Glutamatergic neuron (in vitro differentiated cells): ENCODE measurements around the gene NEK6. TPM values are rescaled to one million over a fixed set of nuclear protein-coding genes. Genes with fewer than 3 reads are reported as not detected.
"Not testable (repeated sequence)": the region's sequence is repeated elsewhere in the genome, so short reads cannot be mapped to it uniquely, and the experiment has no call there.

Experiments
- DNase-seq: peaks from one replicate; pipeline ENCODE4 v3.0.0; 2022
- H3K27ac Mint-ChIP-seq: one replicate; pipeline ENCODE4 v1.8.0; 2020; ENCODE audit warnings: mild to moderate bottlenecking, mixed read lengths, inconsistent platforms; ENCODE audit not compliant: unreplicated experiment
- H3K27me3 Mint-ChIP-seq: one replicate; pipeline ENCODE4 v1.8.0; 2020; ENCODE audit warnings: mild to moderate bottlenecking, moderate library complexity, mixed read lengths, inconsistent platforms; ENCODE audit not compliant: unreplicated experiment
- H3K36me3 Mint-ChIP-seq: one replicate; pipeline ENCODE4 v1.8.0; 2020; ENCODE audit warnings: mild to moderate bottlenecking, mixed read lengths, inconsistent platforms; ENCODE audit not compliant: unreplicated experiment
- H3K4me1 Mint-ChIP-seq: one replicate; pipeline ENCODE4 v1.8.0; 2020; ENCODE audit warnings: mild to moderate bottlenecking, low read depth, mixed read lengths, inconsistent platforms; ENCODE audit not compliant: unreplicated experiment
- H3K4me3 Mint-ChIP-seq: one replicate; pipeline ENCODE4 v1.8.0; 2020; ENCODE audit warnings: mild to moderate bottlenecking, mixed read lengths, inconsistent platforms; ENCODE audit not compliant: unreplicated experiment
- H3K9me3 Mint-ChIP-seq: one replicate; pipeline ENCODE4 v1.8.0; 2020; ENCODE audit warnings: mild to moderate bottlenecking, moderate library complexity, mixed read lengths, inconsistent platforms; ENCODE audit not compliant: unreplicated experiment
- CTCF ChIP-seq: fragments of 200-600 bp; sonication (generic); IDR thresholded peaks from one replicate; pipeline ENCODE4 v1.5.0; 2021; ENCODE audit not compliant: partially characterized antibody, unreplicated experiment
- total RNA-seq: library from RNA; stranded (reverse); fragmentation: NEBNext Ultra II Directional; extraction: Animal tissue kit (Norgen Biotek cat#: 25700); gene quantifications from one replicate; pipeline ENCODE4 v1.2.1, GENCODE V29; 2021; ENCODE audit not compliant: unreplicated experiment

Gene NEK6
- total RNA-seq, 1 donor from 2014 or later = 5.4 TPM

GRCh38 chr9:124251605-124252378 is 6.0 kb upstream of the NEK6 start:
- DNase-seq = no peak
- TF ChIP-seq CTCF = no peak
- H3K27me3 Mint-ChIP-seq = peaks cover 1% of the 10 kb centered on the region
- H3K4me3 Mint-ChIP-seq = no peak overlapping the region
- no peaks in the 10 kb centered on the region for H3K36me3 Mint-ChIP-seq
- peaks cover 10% of the 10 kb centered on the region for H3K4me1 Mint-ChIP-seq
- H3K9me3 Mint-ChIP-seq = peaks cover 6% of the 10 kb centered on the region
- no peak overlapping the region for H3K27ac Mint-ChIP-seq

GRCh38 chr9:124252878-124253277 is 4.9 kb upstream of the NEK6 start:
- peaks cover 12% of the 10 kb centered on the region for H3K4me1 Mint-ChIP-seq
- not testable (repeated sequence) for H3K27me3 Mint-ChIP-seq, H3K4me3 Mint-ChIP-seq, H3K27ac Mint-ChIP-seq, H3K36me3 Mint-ChIP-seq, DNase-seq, H3K9me3 Mint-ChIP-seq

- Mint-ChIP-seq H3K27ac (no peak overlapping the region), H3K4me1 (peaks cover 12% of the 10 kb centered on the region), H3K36me3 (no peaks in the 10 kb centered on the region), H3K9me3 (peaks cover 13% of the 10 kb centered on the region), H3K27me3 (peaks cover 8% of the 10 kb centered on the region), H3K4me3 (no peak overlapping the region)
- no peak for DNase-seq
- TF ChIP-seq CTCF = no peak
Observed at GRCh38 chr9:124254261-124254682, 3.5 kb upstream of the NEK6 start.

- H3K36me3 Mint-ChIP-seq = no peaks in the 10 kb centered on the region
- no peak overlapping the region for H3K27ac Mint-ChIP-seq
- TF ChIP-seq CTCF = no peak
- no peak for DNase-seq
- peaks cover 12% of the 10 kb centered on the region for H3K4me1 Mint-ChIP-seq
- H3K4me3 Mint-ChIP-seq = no peak overlapping the region
- H3K9me3 Mint-ChIP-seq = peaks cover 12% of the 10 kb centered on the region
- H3K27me3 Mint-ChIP-seq = peaks cover 8% of the 10 kb centered on the region
Observed at GRCh38 chr9:124255222-124255621, 2.5 kb upstream of the NEK6 start.

GRCh38 chr9:124256517-124257069 is 1.2 kb upstream of the NEK6 start:
- Mint-ChIP-seq H3K4me3 (peak overlapping the region; percentile 43), H3K27me3 (peaks cover 7% of the 10 kb centered on the region), H3K9me3 (peaks cover 15% of the 10 kb centered on the region), H3K4me1 (peaks cover 12% of the 10 kb centered on the region), H3K27ac (peak overlapping the region; percentile 76), H3K36me3 (no peaks in the 10 kb centered on the region)
- peak; percentile 59 for DNase-seq
- no peak for TF ChIP-seq CTCF
